Measurements from ENCODE around the gene RPL26.

The RPL26 gene

GRCh38 chr17:8377422-8377821, 5.6 kb downstream of the RPL26 start:
- no peak for TF ChIP-seq FOXP2 (optimal IDR thresholded peaks at IDR 0.05; ENCODE audit: borderline replicate concordance, extremely low read depth, extremely low read length, insufficient read depth)
- no peak for TF ChIP-seq REST (IDR thresholded peaks at IDR 0.05; ENCODE audit: insufficient read depth in 1 of 2, low read depth in 2 of 2, low read length in 2 of 2)
- TF ChIP-seq TAF1 (IDR thresholded peaks at IDR 0.05; ENCODE audit: borderline replicate concordance, insufficient read depth, low read length), result no peak

- TF ChIP-seq TAF1 (IDR thresholded peaks at IDR 0.05; ENCODE audit: borderline replicate concordance, insufficient read depth, low read length) (no peak; the same call in 1 of the 2 replicates), SIN3A (IDR thresholded peaks at IDR 0.05; ENCODE audit: borderline replicate concordance, insufficient read depth, low read length) (peak; percentile 94; the same call in 1 of the 2 replicates), FOXP2 (optimal IDR thresholded peaks at IDR 0.05; ENCODE audit: borderline replicate concordance, extremely low read depth, extremely low read length, insufficient read depth) (peak; percentile 85), REST (IDR thresholded peaks at IDR 0.05; ENCODE audit: insufficient read depth in 1 of 2, low read depth in 2 of 2, low read length in 2 of 2) (0 out of 4 replicates have a peak, but pooled peaks of 1 of the 2 experiments have one; percentile 19), POLR2AphosphoS5 (IDR thresholded peaks at IDR 0.05; ENCODE audit: low read depth, low read length) (peak; percentile 100)
Observed at GRCh38 chr17:8376271-8377067, 6.5 kb downstream of the RPL26 start, which contains the start of gene KRABD2. KRABD2 (minus strand) TSS chr17:8376704.

- TF ChIP-seq REST (IDR thresholded peaks at IDR 0.05; ENCODE audit: insufficient read depth in 1 of 2, low read depth in 2 of 2, low read length in 2 of 2) (no peak), TAF1 (IDR thresholded peaks at IDR 0.05; ENCODE audit: borderline replicate concordance, insufficient read depth, low read length) (no peak), SIN3A (IDR thresholded peaks at IDR 0.05; ENCODE audit: borderline replicate concordance, insufficient read depth, low read length) (no peak), FOXP2 (optimal IDR thresholded peaks at IDR 0.05; ENCODE audit: borderline replicate concordance, extremely low read depth, extremely low read length, insufficient read depth) (no peak), POLR2AphosphoS5 (IDR thresholded peaks at IDR 0.05; ENCODE audit: low read depth, low read length) (no peak)
Observed at GRCh38 chr17:8375738-8376259, 7.2 kb downstream of the RPL26 start.

- TF ChIP-seq TAF1 (IDR thresholded peaks at IDR 0.05; ENCODE audit: borderline replicate concordance, insufficient read depth, low read length) (no peak), SIN3A (IDR thresholded peaks at IDR 0.05; ENCODE audit: borderline replicate concordance, insufficient read depth, low read length) (no peak), REST (IDR thresholded peaks at IDR 0.05; ENCODE audit: insufficient read depth in 1 of 2, low read depth in 2 of 2, low read length in 2 of 2) (no peak), FOXP2 (optimal IDR thresholded peaks at IDR 0.05; ENCODE audit: borderline replicate concordance, extremely low read depth, extremely low read length, insufficient read depth) (no peak)
Observed at GRCh38 chr17:8372422-8372821, 10.6 kb downstream of the RPL26 start.

All from PFSK-1 (cell line).